Superior temporal gyrus (tissue), 1 donor: ENCODE results near the gene LGALS9B.
"Not testable (repeated sequence)": the region's sequence is repeated elsewhere in the genome, so short reads cannot be mapped to it uniquely, and the experiment has no call there.

Experiments
- DNase-seq: peaks from one replicate; pipeline ENCODE4 v3.0.0-alpha.2; 2016; ENCODE audit errors: extremely low spot score

Gene LGALS9B

DNA sequence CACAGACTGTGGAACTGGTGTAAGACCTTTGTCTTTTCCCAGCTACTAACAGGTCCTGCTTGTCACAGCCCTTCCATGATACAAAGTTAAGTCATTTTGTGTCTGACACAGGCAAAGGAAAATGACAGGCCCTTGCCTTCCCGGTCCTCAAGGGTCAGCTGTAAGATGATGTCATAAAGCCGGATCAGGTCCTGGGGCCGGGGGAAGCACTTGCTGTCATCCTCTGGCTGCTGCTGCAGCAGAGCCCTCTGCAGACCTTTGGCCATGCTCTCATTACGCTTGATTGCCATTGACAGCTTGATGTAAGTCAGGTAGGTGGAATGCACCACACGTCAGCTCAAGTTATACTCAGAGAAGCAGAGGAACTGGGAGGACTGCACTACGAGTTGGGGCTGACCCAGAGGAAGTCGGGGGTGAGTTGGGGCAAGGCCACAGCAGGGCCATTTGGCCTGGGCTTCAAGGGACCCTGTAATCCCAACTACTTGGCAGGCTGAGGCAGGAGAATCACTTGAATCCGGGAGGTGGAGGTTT, 50.9 kb downstream of the LGALS9B start:
- DNase-seq: not testable (repeated sequence)

DNA sequence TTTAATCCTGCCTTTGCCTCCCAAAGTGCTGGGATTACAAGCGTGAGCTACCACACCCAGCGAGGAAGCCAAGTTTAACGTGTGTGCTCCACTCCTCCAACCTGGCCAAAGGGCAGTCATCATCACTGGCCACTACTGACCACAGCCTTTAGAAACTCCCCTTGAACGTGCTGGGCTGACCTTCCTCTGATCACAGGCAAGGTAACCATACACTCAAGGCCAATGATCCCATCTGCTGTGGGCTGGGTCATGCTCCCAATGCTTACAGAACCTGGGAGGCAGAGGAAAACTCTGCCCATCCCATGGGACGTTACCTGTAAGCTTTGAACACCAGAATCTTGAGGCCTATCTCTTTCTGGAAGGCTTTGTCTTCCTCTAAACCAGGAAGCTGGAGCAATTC, 51.9 kb downstream of the LGALS9B start:
- not testable (repeated sequence) for DNase-seq

DNA sequence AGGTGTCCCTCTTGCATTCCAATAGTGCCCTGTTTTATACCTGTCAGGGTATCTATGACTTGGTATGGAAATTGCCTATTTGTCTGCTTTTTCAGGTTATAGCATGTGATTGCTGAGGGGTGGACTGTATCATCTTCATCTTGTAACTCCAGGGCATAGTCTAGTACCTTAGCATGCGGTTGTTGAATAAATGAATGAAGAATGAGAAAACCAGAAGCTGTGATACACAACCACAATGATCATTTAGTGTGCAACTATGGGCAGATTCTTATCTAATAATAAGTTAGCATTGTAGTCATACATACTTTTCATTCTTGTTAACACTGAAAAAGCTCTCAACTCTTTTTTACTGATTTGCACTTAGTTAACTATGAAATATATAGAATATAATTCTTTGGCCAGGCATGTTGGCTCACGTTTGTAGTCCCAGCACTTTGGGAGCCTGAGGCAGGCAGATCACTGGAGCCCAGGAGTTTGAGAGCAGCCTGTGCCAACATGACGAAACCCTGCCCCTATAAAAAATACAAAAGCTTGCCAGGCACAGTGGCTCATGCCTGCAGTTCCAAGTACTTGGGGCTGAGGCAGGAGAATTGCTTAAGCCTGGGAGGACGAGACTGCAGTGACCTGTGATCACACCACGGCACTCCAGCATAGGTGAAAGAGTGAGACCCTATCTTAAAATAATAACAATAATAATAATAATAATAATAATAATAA, 65.9 kb downstream of the LGALS9B start:
- DNase-seq: not testable (repeated sequence)

DNA sequence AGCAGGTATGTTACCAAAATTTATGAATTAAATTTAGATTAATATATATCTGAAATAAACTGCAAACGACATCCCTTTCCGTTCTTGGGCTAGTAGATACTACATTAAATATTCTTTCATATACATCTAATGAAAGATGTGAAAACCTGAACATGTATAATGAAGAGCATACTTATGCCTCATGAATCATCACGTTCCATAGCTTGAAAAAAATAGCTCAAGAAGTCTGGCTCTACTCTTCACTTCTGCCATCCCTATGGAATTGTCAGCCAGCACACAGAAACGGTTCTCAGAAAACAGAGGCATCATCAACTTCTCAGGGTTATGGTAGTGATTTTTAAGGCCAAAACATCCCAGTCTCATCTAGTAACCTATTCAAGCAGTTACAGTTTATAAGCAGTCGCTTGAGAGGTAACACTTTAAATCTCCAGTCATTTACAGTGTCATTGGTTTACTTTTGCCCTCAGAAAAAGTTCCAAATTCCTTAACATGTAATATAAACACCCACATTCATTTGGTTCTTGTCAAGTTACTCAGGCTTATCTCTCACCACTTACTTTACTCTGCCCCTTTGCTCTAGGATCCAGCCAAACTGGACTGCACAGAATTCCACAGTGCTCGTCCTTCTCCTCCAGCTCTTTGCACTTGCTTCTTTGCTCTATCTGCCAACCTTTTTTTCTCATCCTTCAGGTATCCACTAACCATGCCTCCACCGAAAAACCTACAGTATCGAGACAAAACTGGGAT, 66.6 kb downstream of the LGALS9B start:
- not testable (repeated sequence) for DNase-seq
